Measurements from ENCODE around the gene AP2B1.
"Not testable (repeated sequence)": the region's sequence is repeated elsewhere in the genome, so short reads cannot be mapped to it uniquely, and the experiment has no call there.

Gene AP2B1

GRCh38 chr17:35559495-35560210 lies 27.5 kb upstream of the AP2B1 start:
- no peak for DNase-seq (ENCODE audit: low spot score)
- H3K27ac ChIP-seq (replicated peaks; ENCODE audit: low read length): no peak overlapping the region
- no CpG with 5 or more reads among the region's 2 CpGs for WGBS, 2 donors (ENCODE audit: extremely low coverage in 2 of 2, insufficient read length in 2 of 2, insufficient replicate concordance in 1 of 2)

GRCh38 chr17:35560703-35561102 lies 26.4 kb upstream of the AP2B1 start, which contains the start of gene SLFN14:
Gene SLFN14 (minus strand): TSS chr17:35560819. CDS start chr17:35558062, 2,757 bp downstream.
- Histone ChIP-seq H4K91ac (ENCODE audit: low read depth, low read length, poor library complexity) (no peak within 1 kb of the TSS), H2BK12ac (ENCODE audit: low read length) (no peak within 1 kb of the TSS), H3K4me2 (ENCODE audit: insufficient read depth, low read length, poor library complexity, severe bottlenecking) (no peak within 1 kb of the TSS), H3K36me3 (replicated peaks in 1 of 2; ENCODE audit: control insufficient read depth in 2 of 2, insufficient read depth in 2 of 2, low read length in 2 of 2) (no peaks in the 10 kb centered on the region), H3K9ac (ENCODE audit: low read depth, low read length, poor library complexity) (no peak within 1 kb of the TSS), H3K14ac (ENCODE audit: low read length) (no peak within 1 kb of the TSS), H3K9me3 (replicated peaks in 1 of 2; ENCODE audit: control insufficient read depth in 2 of 2, insufficient read depth in 1 of 2, low read depth in 1 of 2, low read length in 2 of 2) (no peaks in the 10 kb centered on the region), H3K27me3 (ENCODE audit: control insufficient read depth in 3 of 3, insufficient read depth in 3 of 3, low read depth in 1 of 3, low read length in 3 of 3) (peaks cover 0 to 28% (median 0%) of the 10 kb centered on the region in 3 experiments), H2BK120ac (ENCODE audit: low read depth, low read length) (no peak within 1 kb of the TSS), H3K4me3 (ENCODE audit: low read length in 2 of 2) (no peak within 1 kb of the TSS), H3K4ac (ENCODE audit: low read length) (no peak within 1 kb of the TSS), H2AK5ac (ENCODE audit: low read depth, low read length) (no peak within 1 kb of the TSS), H3K79me1 (ENCODE audit: low read depth, low read length) (no peaks in the 10 kb centered on the region), H2BK15ac (ENCODE audit: low read length) (no peak within 1 kb of the TSS), H3K27ac (replicated peaks; ENCODE audit: low read length) (no peak within 1 kb of the TSS), H4K8ac (ENCODE audit: low read depth, low read length) (no peak within 1 kb of the TSS), H2BK5ac (ENCODE audit: low read length) (no peak within 1 kb of the TSS), H3K23ac (ENCODE audit: low read depth, low read length, poor library complexity) (no peak within 1 kb of the TSS), H3K18ac (ENCODE audit: low read length) (no peak within 1 kb of the TSS), H3K4me1 (ENCODE audit: control insufficient read depth in 2 of 2, insufficient read depth in 1 of 2, low read depth in 1 of 2, low read length in 2 of 2) (no peaks in the 10 kb centered on the region), H2AFZ (ENCODE audit: low read length) (no peak within 1 kb of the TSS)
- no CpG with 5 or more reads among the region's 3 CpGs for WGBS, 2 donors (ENCODE audit: extremely low coverage in 2 of 2, insufficient read length in 2 of 2, insufficient replicate concordance in 1 of 2)
- no peak for DNase-seq (ENCODE audit: low spot score)

More at GRCh38 chr17:35559495-35560210, 27.5 kb upstream of the AP2B1 start:
- Histone ChIP-seq H2AFZ (ENCODE audit: low read length) (no peak overlapping the region), H2BK15ac (ENCODE audit: low read length) (no peak overlapping the region), H3K18ac (ENCODE audit: low read length) (no peak overlapping the region), H3K27me3 (ENCODE audit: control insufficient read depth in 3 of 3, insufficient read depth in 3 of 3, low read depth in 1 of 3, low read length in 3 of 3) (peaks cover 0 to 23% (median 0%) of the 10 kb centered on the region in 3 experiments), H2BK5ac (ENCODE audit: low read length) (no peak overlapping the region), H3K4me1 (ENCODE audit: control insufficient read depth in 2 of 2, insufficient read depth in 1 of 2, low read depth in 1 of 2, low read length in 2 of 2) (no peaks in the 10 kb centered on the region), H4K91ac (ENCODE audit: low read depth, low read length, poor library complexity) (no peak overlapping the region), H3K79me1 (ENCODE audit: low read depth, low read length) (no peaks in the 10 kb centered on the region), H3K9ac (ENCODE audit: low read depth, low read length, poor library complexity) (no peak overlapping the region), H3K23ac (ENCODE audit: low read depth, low read length, poor library complexity) (no peak overlapping the region), H3K4me2 (ENCODE audit: insufficient read depth, low read length, poor library complexity, severe bottlenecking) (no peak overlapping the region), H3K4me3 (ENCODE audit: low read length in 2 of 2) (no peak overlapping the region), H3K14ac (ENCODE audit: low read length) (no peak overlapping the region), H2BK120ac (ENCODE audit: low read depth, low read length) (no peak overlapping the region), H2BK12ac (ENCODE audit: low read length) (no peak overlapping the region), H3K9me3 (replicated peaks in 1 of 2; ENCODE audit: control insufficient read depth in 2 of 2, insufficient read depth in 1 of 2, low read depth in 1 of 2, low read length in 2 of 2) (no peaks in the 10 kb centered on the region), H3K4ac (ENCODE audit: low read length) (no peak overlapping the region), H4K8ac (ENCODE audit: low read depth, low read length) (no peak overlapping the region), H3K36me3 (replicated peaks in 1 of 2; ENCODE audit: control insufficient read depth in 2 of 2, insufficient read depth in 2 of 2, low read length in 2 of 2) (no peaks in the 10 kb centered on the region), H2AK5ac (ENCODE audit: low read depth, low read length) (no peak overlapping the region)

GRCh38 chr17:35563181-35563580 lies 23.9 kb upstream of the AP2B1 start:
- not testable (repeated sequence) for H2BK12ac ChIP-seq (ENCODE audit: low read length); H3K9me3 ChIP-seq (replicated peaks in 1 of 2; ENCODE audit: control insufficient read depth in 2 of 2, insufficient read depth in 1 of 2, low read depth in 1 of 2, low read length in 2 of 2); H3K4me3 ChIP-seq (ENCODE audit: low read length in 2 of 2); H3K4me1 ChIP-seq (ENCODE audit: control insufficient read depth in 2 of 2, insufficient read depth in 1 of 2, low read depth in 1 of 2, low read length in 2 of 2); H2BK15ac ChIP-seq (ENCODE audit: low read length); DNase-seq (ENCODE audit: low spot score); H3K18ac ChIP-seq (ENCODE audit: low read length); H3K4me2 ChIP-seq (ENCODE audit: insufficient read depth, low read length, poor library complexity, severe bottlenecking); H2AFZ ChIP-seq (ENCODE audit: low read length); H4K91ac ChIP-seq (ENCODE audit: low read depth, low read length, poor library complexity); H2BK120ac ChIP-seq (ENCODE audit: low read depth, low read length); H3K23ac ChIP-seq (ENCODE audit: low read depth, low read length, poor library complexity); H3K27ac ChIP-seq (replicated peaks; ENCODE audit: low read length); H2AK5ac ChIP-seq (ENCODE audit: low read depth, low read length); H3K36me3 ChIP-seq (replicated peaks in 1 of 2; ENCODE audit: control insufficient read depth in 2 of 2, insufficient read depth in 2 of 2, low read length in 2 of 2); H4K8ac ChIP-seq (ENCODE audit: low read depth, low read length); H3K14ac ChIP-seq (ENCODE audit: low read length); H3K4ac ChIP-seq (ENCODE audit: low read length); H2BK5ac ChIP-seq (ENCODE audit: low read length); H3K79me1 ChIP-seq (ENCODE audit: low read depth, low read length); H3K9ac ChIP-seq (ENCODE audit: low read depth, low read length, poor library complexity)
- H3K27me3 ChIP-seq (ENCODE audit: control insufficient read depth in 3 of 3, insufficient read depth in 3 of 3, low read depth in 1 of 3, low read length in 3 of 3): peaks cover 0 to 21% (median 0%) of the 10 kb centered on the region in 3 experiments
- WGBS, 2 donors (ENCODE audit: extremely low coverage in 2 of 2, insufficient read length in 2 of 2, insufficient replicate concordance in 1 of 2): no CpG with 5 or more reads among the region's 16 CpGs

GRCh38 chr17:35566968-35567367 lies 20.2 kb upstream of the AP2B1 start:
- Histone ChIP-seq H3K4me2 (ENCODE audit: insufficient read depth, low read length, poor library complexity, severe bottlenecking) (peak overlapping the region; percentile 38), H4K91ac (ENCODE audit: low read depth, low read length, poor library complexity) (no peak overlapping the region), H2AK5ac (ENCODE audit: low read depth, low read length) (no peak overlapping the region), H3K79me1 (ENCODE audit: low read depth, low read length) (peaks cover 2% of the 10 kb centered on the region), H3K36me3 (replicated peaks in 1 of 2; ENCODE audit: control insufficient read depth in 2 of 2, insufficient read depth in 2 of 2, low read length in 2 of 2) (peaks cover 0 to 6% of the 10 kb centered on the region in 2 donors), H2BK15ac (ENCODE audit: low read length) (no peak overlapping the region), H3K18ac (ENCODE audit: low read length) (no peak overlapping the region), H3K4ac (ENCODE audit: low read length) (no peak overlapping the region), H3K23ac (ENCODE audit: low read depth, low read length, poor library complexity) (no peak overlapping the region), H4K8ac (ENCODE audit: low read depth, low read length) (no peak overlapping the region), H3K4me3 (ENCODE audit: low read length in 2 of 2) (peak overlapping the region; percentile 63 to 88), H2BK120ac (ENCODE audit: low read depth, low read length) (no peak overlapping the region), H2BK5ac (ENCODE audit: low read length) (no peak overlapping the region), H3K27ac (replicated peaks; ENCODE audit: low read length) (no peak overlapping the region), H3K9me3 (replicated peaks in 1 of 2; ENCODE audit: control insufficient read depth in 2 of 2, insufficient read depth in 1 of 2, low read depth in 1 of 2, low read length in 2 of 2) (no peaks in the 10 kb centered on the region), H3K27me3 (ENCODE audit: control insufficient read depth in 3 of 3, insufficient read depth in 3 of 3, low read depth in 1 of 3, low read length in 3 of 3) (peaks cover 0 to 21% (median 0%) of the 10 kb centered on the region in 3 experiments), H2AFZ (ENCODE audit: low read length) (peak overlapping the region; percentile 50), H2BK12ac (ENCODE audit: low read length) (no peak overlapping the region), H3K14ac (ENCODE audit: low read length) (no peak overlapping the region), H3K9ac (ENCODE audit: low read depth, low read length, poor library complexity) (no peak overlapping the region), H3K4me1 (ENCODE audit: control insufficient read depth in 2 of 2, insufficient read depth in 1 of 2, low read depth in 1 of 2, low read length in 2 of 2) (peaks cover 3 to 11% of the 10 kb centered on the region in 2 donors)
- 100% methylated on average over 1 of the region's 11 CpGs for WGBS, 2 donors (ENCODE audit: extremely low coverage in 2 of 2, insufficient read length in 2 of 2, insufficient replicate concordance in 1 of 2)
- no peak for DNase-seq (ENCODE audit: low spot score)
